IMR-90 (cell line): ENCODE measurements around the gene ZFR. TPM values are rescaled to one million over a fixed set of nuclear protein-coding genes. Genes with fewer than 3 reads are reported as not detected.

Source experiments
- ATAC-seq: fragments of 200-7000 bp; cut with Tn5 transposase; 2 replicates; pipeline ENCODE4 v1.9.1; 2020; ENCODE audit warnings: low read depth, mild to moderate bottlenecking, moderate library complexity
- BruUV-seq: library from RNA; stranded (reverse); fragments of 400-500 nt; replicated peaks from 2 replicates; lab custom pipeline; 2021; lab: Mats Ljungman, UMichigan
- CTCF ChIA-PET: fragments of 300-600 bp; formaldehyde crosslinking; extraction: SDS; loops from one replicate; lab custom pipeline; 2021; ENCODE audit warnings: antibody characterized with exemption; lab: Yijun Ruan, JAX
- POLR2A ChIA-PET: fragments of 300-600 bp; sonication (Branson Sonifier 250); formaldehyde crosslinking; loops from one replicate; lab custom pipeline; 2022; ENCODE audit warnings: antibody characterized with exemption; ENCODE audit not compliant: unreplicated experiment; lab: Charles Lee
- DNase-seq: peaks from one replicate; pipeline ENCODE4 v3.0.0; 2013
- H2AFZ ChIP-seq: replicated peaks from 2 replicates; pipeline ENCODE3; 2013; ENCODE audit warnings: low read length, mild to moderate bottlenecking; ENCODE audit not compliant: poor library complexity
- H2AK5ac ChIP-seq: 2 replicates; pipeline ENCODE4 v1.6.1; 2013; ENCODE audit warnings: low read depth, low read length, inconsistent platforms
- H2AK9ac ChIP-seq: replicated peaks from 2 replicates; pipeline ENCODE3; 2013; ENCODE audit warnings: mild to moderate bottlenecking, low read depth, low read length, moderate library complexity; ENCODE audit not compliant: poor library complexity
- H2BK120ac ChIP-seq: 2 replicates; pipeline ENCODE4 v1.6.1; 2013; ENCODE audit warnings: low read depth, low read length, inconsistent platforms
- H2BK15ac ChIP-seq: 3 replicates; pipeline ENCODE4 v1.6.1; 2013; ENCODE audit warnings: low read depth, low read length, inconsistent platforms
- H2BK20ac ChIP-seq: 2 replicates; pipeline ENCODE4 v1.6.1; 2013; ENCODE audit warnings: low read depth, mild to moderate bottlenecking, inconsistent platforms, low read length, moderate library complexity
- H2BK5ac ChIP-seq: 2 replicates; pipeline ENCODE4 v1.6.1; 2013; ENCODE audit warnings: mild to moderate bottlenecking, low read depth, low read length, inconsistent platforms; ENCODE audit not compliant: poor library complexity, severe bottlenecking
- H3K14ac ChIP-seq: replicated peaks from 2 replicates; pipeline ENCODE4 v1.6.1; 2013; ENCODE audit warnings: low read depth, low read length, inconsistent platforms
- H3K18ac ChIP-seq: 2 replicates; pipeline ENCODE4 v1.6.1; 2013; ENCODE audit warnings: low read depth, low read length, control low read depth
- H3K23ac ChIP-seq: 2 replicates; pipeline ENCODE4 v1.6.1; 2013; ENCODE audit warnings: low read depth, low read length, inconsistent platforms
- H3K27ac ChIP-seq: 2 replicates; pipeline ENCODE4 v1.5.1; 2013; ENCODE audit warnings: mild to moderate bottlenecking, control low read depth, low read length; ENCODE audit not compliant: insufficient read depth
- H3K27me3 ChIP-seq: 2 replicates; pipeline ENCODE4 v1.6.1; 2013; ENCODE audit warnings: low read length; ENCODE audit not compliant: control insufficient read depth, insufficient read depth
- H3K36me3 ChIP-seq: 2 replicates; pipeline ENCODE4 v1.6.1; 2013; ENCODE audit warnings: low read length, mixed read lengths; ENCODE audit not compliant: control insufficient read depth, insufficient read depth
- H3K4ac ChIP-seq: 2 replicates; pipeline ENCODE4 v1.6.1; 2013; ENCODE audit warnings: low read depth, low read length, inconsistent platforms
- H3K4me1 ChIP-seq: 2 replicates; pipeline ENCODE4 v1.6.1; 2013; ENCODE audit warnings: low read length, mixed read lengths; ENCODE audit not compliant: control insufficient read depth, insufficient read depth
- H3K4me2 ChIP-seq: 2 replicates; pipeline ENCODE4 v1.6.1; 2013; ENCODE audit warnings: low read depth, mild to moderate bottlenecking, control low read depth, low read length, moderate library complexity
- H3K4me3 ChIP-seq: 2 replicates; pipeline ENCODE4 v1.5.1; 2013; ENCODE audit warnings: low read depth, mild to moderate bottlenecking, control low read depth, low read length, moderate library complexity; ENCODE audit not compliant: insufficient read depth
- H3K56ac ChIP-seq: 2 replicates; pipeline ENCODE4 v1.6.1; 2013; ENCODE audit warnings: low read length, inconsistent platforms; ENCODE audit not compliant: insufficient read depth; ENCODE audit errors: extremely low read depth
- H3K79me1 ChIP-seq, 2 experiments: 2 replicates each; pipeline ENCODE4 v1.6.1; 2013; ENCODE audit warnings: low read length in 2 of 2, inconsistent platforms in 1 of 2, low read depth in 1 of 2
- H3K9ac ChIP-seq: 2 replicates; pipeline ENCODE4 v1.6.1; 2013; ENCODE audit warnings: low read depth, low read length, control low read depth
- H3K9me1 ChIP-seq: 2 replicates; pipeline ENCODE4 v1.6.1; 2013; ENCODE audit warnings: low read length, inconsistent platforms; ENCODE audit not compliant: insufficient read depth
- H3K9me3 ChIP-seq: 2 replicates; pipeline ENCODE4 v1.6.1; 2013; ENCODE audit warnings: low read length; ENCODE audit not compliant: control insufficient read depth, insufficient read depth
- H4K20me1 ChIP-seq: 2 replicates; pipeline ENCODE4 v1.6.1; 2013; ENCODE audit warnings: low read length, inconsistent platforms; ENCODE audit not compliant: insufficient read depth
- H4K5ac ChIP-seq: 2 replicates; pipeline ENCODE4 v1.6.1; 2013; ENCODE audit warnings: mild to moderate bottlenecking, low read depth, low read length, control low read depth
- H4K8ac ChIP-seq, 2 experiments: 2 replicates each; pipeline ENCODE4 v1.6.1; 2013; ENCODE audit warnings: low read depth in 2 of 2, low read length in 2 of 2, control low read depth in 1 of 2, inconsistent platforms in 1 of 2
- H4K91ac ChIP-seq: 2 replicates; pipeline ENCODE4 v1.6.1; 2013; ENCODE audit warnings: low read depth, low read length, inconsistent platforms; ENCODE audit not compliant: insufficient read depth
- CEBPB ChIP-seq: IDR thresholded peaks from 2 replicates; pipeline ENCODE4 v1.6.1; 2012; ENCODE audit warnings: low read depth, low read length, improper control_type of control experiment
- CHD1 ChIP-seq: IDR thresholded peaks from 2 replicates; pipeline ENCODE4 v1.6.1; 2012; ENCODE audit warnings: low read depth, low read length, improper control_type of control experiment
- CTCF ChIP-seq: conservative IDR thresholded peaks from 2 replicates; pipeline ENCODE4 v1.5.1; 2012; ENCODE audit warnings: mild to moderate bottlenecking, low read depth, low read length, improper control_type of control experiment
- ELK1 ChIP-seq: fragments of 150-350 bp; IDR thresholded peaks from 2 replicates; pipeline ENCODE4 v1.6.1; 2016; ENCODE audit warnings: low read depth, mild to moderate bottlenecking, low read length, moderate library complexity, borderline replicate concordance
- FOS ChIP-seq: fragments of 150-350 bp; IDR thresholded peaks from 2 replicates; pipeline ENCODE4 v1.6.1; 2016; ENCODE audit warnings: low read depth, low read length
- MAFK ChIP-seq: IDR thresholded peaks from 2 replicates; pipeline ENCODE4 v1.6.1; 2012; ENCODE audit warnings: low read depth, low read length, improper control_type of control experiment
- MAZ ChIP-seq: IDR thresholded peaks from 2 replicates; pipeline ENCODE4 v1.6.1; 2012; ENCODE audit warnings: low read depth, mild to moderate bottlenecking, low read length, improper control_type of control experiment, moderate library complexity, borderline replicate concordance
- MXI1 ChIP-seq: IDR thresholded peaks from 2 replicates; pipeline ENCODE4 v1.6.1; 2012; ENCODE audit warnings: low read depth, mild to moderate bottlenecking, low read length, moderate library complexity, borderline replicate concordance
- NFE2L2 ChIP-seq: fragments of 150-350 bp; IDR thresholded peaks from 2 replicates; pipeline ENCODE4 v1.6.1; 2016; ENCODE audit warnings: low read depth, mild to moderate bottlenecking, low read length
- POLR2A ChIP-seq: IDR thresholded peaks from 2 replicates; pipeline ENCODE4 v1.6.1; 2012; ENCODE audit warnings: mild to moderate bottlenecking, low read depth, low read length
- RAD21 ChIP-seq: IDR thresholded peaks from 2 replicates; pipeline ENCODE4 v1.6.1; 2012; ENCODE audit warnings: low read length, improper control_type of control experiment
- RCOR1 ChIP-seq: IDR thresholded peaks from 2 replicates; pipeline ENCODE4 v1.6.1; 2012; ENCODE audit warnings: mild to moderate bottlenecking, low read length, improper control_type of control experiment; ENCODE audit not compliant: insufficient replicate concordance
- RFX5 ChIP-seq: IDR thresholded peaks from 2 replicates; pipeline ENCODE4 v1.8.0; 2012; ENCODE audit warnings: low read depth, mild to moderate bottlenecking, low read length, moderate library complexity
- SMC3 ChIP-seq: fragments of 150-350 bp; IDR thresholded peaks from 2 replicates; pipeline ENCODE4 v1.6.1; 2016; ENCODE audit warnings: low read depth, mild to moderate bottlenecking, antibody characterized with exemption, low read length, moderate library complexity
- USF2 ChIP-seq: fragments of 150-350 bp; IDR thresholded peaks from 2 replicates; pipeline ENCODE4 v1.6.1; 2017; ENCODE audit warnings: mild to moderate bottlenecking, antibody characterized with exemption, low read length, low read depth
- WGBS, 2 experiments: methylation state at CpG; one replicate each; pipeline versions ENCODE4 v1.1.5 to v1.1.7; 2013; ENCODE audit warnings: missing lambda C conversion rate in 2 of 2; ENCODE audit not compliant: insufficient read length in 1 of 2; ENCODE audit errors: extremely low coverage in 2 of 2; 5-methylcytosine and 5-hydroxymethylcytosine counted together
- dilution Hi-C: fragments of 300-500 bp; cut with HindIII; formaldehyde crosslinking; loops from one replicate; pipeline ENCODE4 v1.14.3; 2018; ENCODE audit warnings: low sequenced_read_pairs; ENCODE audit not compliant: unreplicated experiment
- in situ Hi-C: fragments of 300-500 bp; cut with MboI; formaldehyde crosslinking; loops from 3 replicates; pipeline ENCODE4 v1.14.3; 2019; ENCODE audit warnings: low sequenced_read_pairs, inconsistent platforms, mixed read lengths
- intact Hi-C: fragments of 100-400 bp; cut with micrococcal nuclease; formaldehyde crosslinking; loops from 2 replicates; pipeline ENCODE4 v1.10.0; 2022
- polyA plus RNA-seq, 3 experiments: library from polyadenylated mRNA; depleted of rRNA; stranded (reverse); fragments of >200 nt; gene quantifications; 2 replicates each; pipeline ENCODE4 v1.2.3, GENCODE V29; 2012; ENCODE audit warnings: low replicate concordance in 1 of 3
- total RNA-seq: library from RNA; depleted of rRNA; stranded (reverse); fragments of >200 nt; gene quantifications from 2 replicates; pipeline ENCODE4 v1.2.3, GENCODE V29; 2012

Gene ZFR
- total and polyA plus RNA-seq, 2 of the 4 experiments (the other 2 are of a cell fraction) = 30.4 to 81.4 TPM

GRCh38 chr5:32383065-32383464 lies 61.5 kb downstream of the ZFR start:
- H3K79me1 ChIP-seq = peaks cover 8 to 17% of the 10 kb centered on the region in 2 experiments
- H3K4ac ChIP-seq = no peak overlapping the region
- no peak overlapping the region for H3K14ac ChIP-seq
- no peak overlapping the region for H3K23ac ChIP-seq
- H3K9me1 ChIP-seq = peaks cover 3% of the 10 kb centered on the region; the same call in 1 of the 2 replicates
- H3K9me3 ChIP-seq = no peaks in the 10 kb centered on the region
- POLR2A ChIA-PET = no interaction called here
- H2AK5ac ChIP-seq = no peak overlapping the region
- DNase-seq (no peak), ATAC-seq (no peak)
- dilution Hi-C loops (no loop called here), in situ Hi-C loops (no loop called here), intact Hi-C loops (no loop called here)
- H4K91ac ChIP-seq = no peak overlapping the region
- TF ChIP-seq FOS = no peak
- TF ChIP-seq RAD21 = no peak
- TF ChIP-seq RFX5 = no peak
- TF ChIP-seq MAZ = no peak
- TF ChIP-seq MAFK = no peak
- TF ChIP-seq CTCF = no peak
- no peak for TF ChIP-seq MXI1
- TF ChIP-seq CEBPB = no peak
- TF ChIP-seq SMC3 = no peak
- TF ChIP-seq USF2 = no peak
- no peak for TF ChIP-seq RCOR1
- TF ChIP-seq CHD1 = no peak
- no peak for TF ChIP-seq POLR2A
- TF ChIP-seq NFE2L2 = no peak
- TF ChIP-seq ELK1 = no peak
- H4K20me1 ChIP-seq = no peaks in the 10 kb centered on the region; the same call in 1 of the 2 replicates
- no peak overlapping the region for H3K4me2 ChIP-seq
- no peaks in the 10 kb centered on the region for H3K27me3 ChIP-seq
- H2BK20ac ChIP-seq = no peak overlapping the region
- CTCF ChIA-PET = no interaction called here
- no peak overlapping the region for H4K8ac ChIP-seq
- H3K4me1 ChIP-seq = no peaks in the 10 kb centered on the region
- no peak overlapping the region for H2BK15ac ChIP-seq
- no peak overlapping the region for H2AFZ ChIP-seq
- no peak overlapping the region for H3K4me3 ChIP-seq
- H2AK9ac ChIP-seq = no peak overlapping the region
- H3K56ac ChIP-seq = no peak overlapping the region
- H3K18ac ChIP-seq = no peak overlapping the region
- no CpG with 5 or more reads among the region's 2 CpGs for WGBS, 2 experiments
- no peak overlapping the region for H4K5ac ChIP-seq
- no TSS peak for BruUV-seq
- no peak overlapping the region for H3K9ac ChIP-seq
- no peak overlapping the region for H2BK5ac ChIP-seq
- H3K27ac ChIP-seq = no peak overlapping the region
- H2BK120ac ChIP-seq = no peak overlapping the region
- H3K36me3 ChIP-seq = peaks cover 22% of the 10 kb centered on the region
